ENCODE results near the gene VCP.

DNA sequence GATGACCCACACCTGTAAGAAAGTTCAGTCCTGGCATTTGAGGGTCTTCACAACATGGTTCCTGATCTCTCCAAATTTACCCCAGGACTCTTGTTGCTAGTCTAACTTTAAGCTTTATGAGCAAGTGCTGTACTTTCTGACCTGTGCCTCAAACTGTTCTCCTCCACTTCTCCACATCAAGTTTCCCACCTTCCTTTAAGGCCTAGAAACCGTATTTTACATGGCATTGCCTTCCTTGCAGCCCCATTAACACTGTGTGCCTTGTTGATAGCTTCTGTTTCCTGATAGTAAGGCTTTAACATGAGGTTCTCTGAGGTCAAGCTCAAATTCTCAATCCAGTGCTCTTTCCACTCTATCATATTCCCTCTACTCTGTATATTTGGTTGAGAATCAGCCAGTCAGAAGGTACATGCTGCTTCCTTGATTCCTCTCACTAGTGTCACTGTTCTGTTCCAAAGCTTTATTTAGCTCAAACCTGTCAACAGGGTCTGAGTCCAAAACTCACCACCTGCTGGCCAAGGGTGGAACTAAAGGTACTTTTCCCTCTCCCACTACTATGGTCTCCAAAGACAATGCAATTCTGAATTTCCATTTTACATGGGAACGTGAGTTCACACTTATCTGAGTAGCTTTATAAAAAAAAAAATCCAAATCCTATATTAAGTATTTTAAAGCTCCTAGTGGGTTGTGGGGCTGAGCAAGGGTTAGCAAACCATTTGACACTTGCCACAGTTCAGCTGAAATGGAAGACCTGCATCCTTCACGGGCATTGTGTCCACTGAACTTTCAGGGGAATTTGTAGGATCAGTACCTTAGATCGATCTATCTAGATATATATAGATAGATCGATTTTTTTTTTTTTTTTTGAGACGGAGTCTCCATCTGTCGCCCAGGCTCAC is 21.1 kb downstream of the VCP start:
- TF ChIP-seq, protein P1, sequence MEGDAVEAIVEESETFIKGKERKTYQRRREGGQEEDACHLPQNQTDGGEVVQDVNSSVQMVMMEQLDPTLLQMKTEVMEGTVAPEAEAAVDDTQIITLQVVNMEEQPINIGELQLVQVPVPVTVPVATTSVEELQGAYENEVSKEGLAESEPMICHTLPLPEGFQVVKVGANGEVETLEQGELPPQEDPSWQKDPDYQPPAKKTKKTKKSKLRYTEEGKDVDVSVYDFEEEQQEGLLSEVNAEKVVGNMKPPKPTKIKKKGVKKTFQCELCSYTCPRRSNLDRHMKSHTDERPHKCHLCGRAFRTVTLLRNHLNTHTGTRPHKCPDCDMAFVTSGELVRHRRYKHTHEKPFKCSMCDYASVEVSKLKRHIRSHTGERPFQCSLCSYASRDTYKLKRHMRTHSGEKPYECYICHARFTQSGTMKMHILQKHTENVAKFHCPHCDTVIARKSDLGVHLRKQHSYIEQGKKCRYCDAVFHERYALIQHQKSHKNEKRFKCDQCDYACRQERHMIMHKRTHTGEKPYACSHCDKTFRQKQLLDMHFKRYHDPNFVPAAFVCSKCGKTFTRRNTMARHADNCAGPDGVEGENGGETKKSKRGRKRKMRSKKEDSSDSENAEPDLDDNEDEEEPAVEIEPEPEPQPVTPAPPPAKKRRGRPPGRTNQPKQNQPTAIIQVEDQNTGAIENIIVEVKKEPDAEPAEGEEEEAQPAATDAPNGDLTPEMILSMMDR (IDR thresholded peaks at IDR 0.05; ENCODE audit: low read length): peak; percentile 69
- TF ChIP-seq EZH2 (IDR thresholded peaks at IDR 0.05; ENCODE audit: borderline replicate concordance, low read length): no peak
